NB4 (cell line): ENCODE data around the gene ZAP70.
A peak's percentile ranks its signal among the peaks of the same experiment; 100 is the strongest.

Source experiments
- CTCF ChIP-seq: IDR thresholded peaks from one replicate; pipeline ENCODE4 v1.5.1; 2012; ENCODE audit warnings: low read depth, low read length
- MAX ChIP-seq: IDR thresholded peaks from 2 replicates; pipeline ENCODE4 v1.6.1; 2011; ENCODE audit warnings: low read depth, low read length
- MYC ChIP-seq: IDR thresholded peaks from 2 replicates; pipeline ENCODE4 v1.6.1; 2011; ENCODE audit warnings: low read depth, low read length
- POLR2A ChIP-seq: IDR thresholded peaks from 2 replicates; pipeline ENCODE4 v1.6.1; 2011; ENCODE audit warnings: mild to moderate bottlenecking; ENCODE audit not compliant: insufficient read length; ENCODE audit errors: extremely low read depth

GRCh38 chr2:97751752-97752151, 38.4 kb downstream of the ZAP70 start:
- no peak for TF ChIP-seq CTCF
- TF ChIP-seq POLR2A: no peak
- no peak for TF ChIP-seq MYC
- TF ChIP-seq MAX: peak; percentile 12; the same call in 1 of the 2 replicates
